GM18511 (cell line): ENCODE measurements around the gene PAX9.

Source experiments
- ATAC-seq: cut with Tn5 transposase; IDR thresholded peaks from one replicate; pipeline ENCODE4 v1.9.1; 2021; ENCODE audit warnings: mild to moderate bottlenecking, moderate library complexity; ENCODE audit not compliant: unreplicated experiment

PAX9 gene

DNA sequence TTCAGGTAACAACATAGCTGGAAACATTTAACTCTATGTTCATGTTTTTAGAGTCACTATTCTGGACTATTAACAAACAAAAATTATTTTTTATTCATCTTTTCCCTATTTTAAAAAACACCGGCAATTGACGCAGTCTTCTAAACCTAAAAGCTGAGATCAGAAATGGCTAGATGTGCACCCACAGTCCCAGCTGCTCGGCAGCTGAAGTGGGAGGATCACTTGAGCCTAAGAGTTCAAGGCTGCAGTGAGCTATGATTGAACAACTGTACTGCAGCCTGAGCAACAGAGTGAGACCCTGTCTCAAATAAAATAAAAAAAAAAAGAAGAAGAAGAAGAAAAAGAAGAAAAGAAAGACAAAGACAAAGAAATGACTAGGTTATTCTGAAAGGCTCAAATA, 64.5 kb downstream of the PAX9 start:
- ATAC-seq, result no peak
